ENCODE data around the gene RHOBTB1.

GRCh38 chr10:60968504-60968903, 24.5 kb upstream of the RHOBTB1 start:
- TF ChIP-seq POLR2A (IDR thresholded peaks at IDR 0.05): no peak
- TF ChIP-seq CTCF (IDR thresholded peaks at IDR 0.05): no peak
